Measurements from ENCODE around the gene VOPP1.

VOPP1 gene

DNA sequence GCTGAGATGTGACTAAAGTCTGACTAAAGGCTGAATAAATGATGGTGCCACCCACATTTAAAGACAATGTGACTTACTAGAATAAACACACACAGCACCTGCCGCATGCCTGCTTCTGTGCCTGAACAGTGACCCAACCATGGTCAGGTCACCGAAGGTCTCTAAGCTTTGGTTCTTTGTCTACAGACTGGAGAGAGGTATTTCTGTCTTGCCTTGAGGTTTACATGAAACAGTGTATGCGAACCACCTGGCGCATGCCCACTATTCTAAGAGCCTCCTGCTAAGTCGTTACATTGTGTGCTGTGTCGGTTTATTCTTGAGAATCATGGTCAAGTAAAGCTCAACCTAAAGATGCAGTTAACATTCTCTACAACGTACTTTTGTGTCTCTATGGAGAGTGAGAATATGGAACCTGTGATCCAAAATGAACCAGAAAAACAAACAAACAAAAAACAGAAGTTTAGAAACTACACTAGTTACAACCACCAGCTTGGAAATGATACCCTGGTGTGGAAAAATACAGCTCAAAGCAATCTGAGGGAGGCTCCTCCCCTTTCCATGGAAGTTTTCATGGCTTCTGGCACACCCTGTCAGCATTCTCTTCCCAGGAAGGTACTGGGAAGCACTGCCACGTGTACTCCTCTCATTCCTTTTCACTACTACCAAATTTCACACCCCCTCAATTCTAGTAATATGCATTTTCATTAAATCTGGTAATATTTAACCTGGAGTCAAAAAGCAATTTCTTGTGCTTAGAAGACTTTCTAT lies 40.0 kb downstream of the VOPP1 start:
- DNase-seq (ENCODE audit: low read depth in 2 of 2) = no peak

DNA sequence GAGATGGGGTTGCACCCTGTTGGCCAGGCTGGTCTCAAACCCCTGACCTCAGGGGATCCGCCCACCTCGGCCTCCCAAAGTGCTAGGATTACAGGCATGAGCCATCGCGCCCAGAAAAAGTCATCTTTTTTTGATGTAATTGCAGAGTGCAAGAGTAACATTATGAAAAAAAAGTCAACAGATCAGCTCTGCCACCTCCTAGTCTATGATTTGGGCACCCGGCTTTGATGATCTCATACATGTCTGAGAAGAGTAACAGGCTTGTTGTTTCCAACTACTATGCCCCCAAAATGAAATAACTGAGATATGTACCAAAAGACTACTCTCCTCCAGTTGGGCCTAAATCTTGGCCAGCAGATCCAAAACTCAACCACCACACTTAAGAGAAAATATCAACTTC lies 40.8 kb downstream of the VOPP1 start:
- no peak for DNase-seq (ENCODE audit: low read depth in 2 of 2)

DNA sequence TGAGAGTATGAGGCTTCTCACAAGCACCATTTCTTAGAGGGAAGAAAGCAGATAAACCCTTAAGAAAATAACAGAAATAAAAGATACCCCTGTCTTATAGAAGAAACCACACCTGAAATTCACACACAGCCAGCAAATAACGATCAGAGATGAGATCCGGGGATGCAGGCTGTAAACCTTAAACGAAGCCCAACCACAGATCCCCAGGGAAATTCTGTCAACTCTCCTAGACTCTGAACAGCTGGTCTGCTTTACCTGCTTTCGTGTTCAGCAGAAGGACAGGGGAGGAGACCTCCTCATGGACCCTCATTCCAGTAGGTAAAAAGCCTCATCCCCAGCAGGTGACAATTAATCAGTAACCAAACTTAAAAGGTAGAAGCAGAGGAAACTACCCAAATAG lies 45.0 kb downstream of the VOPP1 start:
- DNase-seq (ENCODE audit: low read depth in 2 of 2) = no peak

DNA sequence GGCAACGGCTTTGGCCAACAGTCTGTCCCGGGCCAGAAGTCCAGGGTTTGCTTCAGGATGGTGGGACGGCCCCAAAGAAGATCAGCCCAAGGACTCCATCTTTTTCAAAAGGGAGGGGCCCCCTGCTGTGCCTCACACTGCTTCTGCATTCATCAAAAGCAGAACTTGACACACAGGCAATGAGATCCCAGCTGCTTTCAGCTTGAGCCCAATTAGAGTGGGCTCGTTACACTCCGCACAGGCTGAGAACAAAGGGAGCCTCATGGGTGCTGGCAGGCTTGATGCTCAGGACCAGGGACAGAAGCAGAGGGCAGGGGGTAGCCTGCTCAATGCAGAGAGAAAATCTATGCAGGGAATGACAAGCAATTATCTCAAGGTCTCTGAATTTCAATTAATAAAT lies 45.5 kb downstream of the VOPP1 start:
- DNase-seq (ENCODE audit: low read depth in 2 of 2) = no peak

DNA sequence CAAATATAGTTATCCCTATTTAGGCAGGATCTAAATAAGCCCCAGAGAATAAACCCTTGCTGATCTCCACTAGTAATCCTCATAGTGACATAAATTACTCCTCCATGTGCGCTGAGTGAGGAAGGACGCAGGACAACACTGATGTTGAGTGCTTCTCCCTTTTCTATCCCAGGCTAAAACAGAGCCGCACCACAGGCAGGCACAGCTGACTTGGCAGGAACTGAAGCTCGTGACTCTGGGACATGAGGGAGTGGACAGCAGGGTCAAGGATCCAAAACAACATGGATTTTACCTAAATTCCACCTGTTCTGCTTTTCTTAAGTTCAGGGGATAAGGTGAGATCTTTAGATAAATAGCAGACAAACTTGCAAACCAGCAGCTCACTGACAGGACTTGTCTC lies 46.0 kb downstream of the VOPP1 start:
- DNase-seq (ENCODE audit: low read depth in 2 of 2) = no peak

GRCh38 chr7:55524558-55525310 lies 47.6 kb downstream of the VOPP1 start:
- no peak for DNase-seq (ENCODE audit: low read depth in 2 of 2)

DNA sequence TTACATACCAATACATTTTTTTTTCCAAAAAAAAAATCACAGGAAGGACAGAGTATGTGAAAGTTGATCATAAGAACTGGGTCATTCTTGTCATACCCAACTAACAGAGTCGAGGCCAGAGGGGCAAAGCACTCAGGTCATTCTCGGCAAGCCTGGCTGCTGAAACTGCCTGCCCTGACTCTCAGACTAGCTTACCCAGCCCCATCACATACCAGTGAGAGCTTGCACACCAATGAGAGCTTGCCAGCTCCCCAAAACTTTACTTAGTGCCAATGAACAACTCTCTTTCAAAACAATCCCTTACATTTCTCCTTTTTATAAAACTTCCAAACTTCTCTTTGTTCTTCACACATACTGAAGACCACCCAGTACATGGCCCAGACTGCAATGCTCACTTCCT lies 48.9 kb downstream of the VOPP1 start:
- DNase-seq (ENCODE audit: low read depth in 2 of 2) = no peak

DNA sequence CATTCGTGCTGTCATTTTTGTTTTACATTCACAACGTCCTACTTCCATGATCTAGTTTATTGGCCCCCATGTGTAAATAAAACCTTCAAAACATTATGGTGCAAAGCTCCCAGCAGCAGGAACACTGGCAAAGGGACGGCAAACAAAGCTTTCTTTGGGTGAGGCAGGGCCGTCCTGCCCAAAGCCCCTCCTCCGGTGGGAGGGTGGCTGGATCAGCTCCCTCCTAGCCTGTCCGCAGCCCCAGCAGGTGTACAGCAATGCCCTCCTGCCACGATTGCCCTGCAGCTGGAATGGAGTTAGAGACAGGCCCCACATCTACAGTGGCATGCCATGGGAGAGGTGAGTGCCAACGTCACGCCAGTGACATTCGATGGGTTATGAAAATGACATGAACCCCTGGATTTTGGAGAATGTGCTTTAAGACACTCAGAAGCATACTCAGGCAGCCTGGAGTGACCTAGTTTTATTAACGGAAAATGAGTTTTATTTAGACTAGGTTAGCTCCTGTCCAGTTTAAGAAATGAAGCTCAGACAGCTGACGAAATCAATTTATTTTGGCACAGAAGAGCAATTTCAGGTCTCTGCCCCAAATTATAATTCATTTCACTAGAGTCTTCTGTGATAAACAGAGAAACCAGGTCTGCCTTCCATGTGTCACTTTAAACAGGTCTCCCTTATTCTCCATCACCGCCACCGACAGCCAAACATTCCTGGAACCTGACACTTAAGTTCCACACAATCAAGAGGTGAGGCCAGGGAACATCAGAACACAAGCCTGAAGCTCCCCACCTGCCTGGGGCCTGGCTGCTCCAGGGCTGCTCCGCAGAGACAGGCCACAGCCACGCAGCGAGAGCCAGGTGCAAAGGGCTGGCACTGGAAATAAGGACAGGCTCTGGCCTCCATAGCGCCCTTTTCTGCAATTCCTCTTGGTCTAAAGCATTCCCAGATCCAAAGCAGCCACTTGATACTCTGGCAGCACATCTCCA lies 50.1 kb downstream of the VOPP1 start:
- no peak for DNase-seq (ENCODE audit: low read depth in 2 of 2)

DNA sequence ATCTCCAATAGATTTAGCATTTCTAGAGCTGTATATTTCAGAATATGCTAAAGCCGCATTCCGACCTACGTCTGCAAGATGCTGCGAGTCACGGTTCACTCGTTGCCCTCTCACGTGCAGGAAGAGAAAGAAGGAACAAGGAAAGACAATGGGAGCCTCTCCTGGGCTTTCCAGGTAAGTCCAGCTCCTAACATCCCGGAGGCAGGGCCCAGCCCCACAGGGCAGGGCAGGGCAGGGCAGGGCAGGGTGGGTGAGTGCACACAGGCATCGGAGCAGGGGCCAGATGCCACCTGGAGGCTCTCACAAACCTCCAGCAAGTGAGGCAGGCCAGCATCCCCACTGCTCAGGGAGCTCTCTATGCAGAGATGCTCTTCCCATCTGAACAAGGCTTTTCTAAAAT lies 50.8 kb downstream of the VOPP1 start:
- no peak for DNase-seq (ENCODE audit: low read depth in 2 of 2)

DNA sequence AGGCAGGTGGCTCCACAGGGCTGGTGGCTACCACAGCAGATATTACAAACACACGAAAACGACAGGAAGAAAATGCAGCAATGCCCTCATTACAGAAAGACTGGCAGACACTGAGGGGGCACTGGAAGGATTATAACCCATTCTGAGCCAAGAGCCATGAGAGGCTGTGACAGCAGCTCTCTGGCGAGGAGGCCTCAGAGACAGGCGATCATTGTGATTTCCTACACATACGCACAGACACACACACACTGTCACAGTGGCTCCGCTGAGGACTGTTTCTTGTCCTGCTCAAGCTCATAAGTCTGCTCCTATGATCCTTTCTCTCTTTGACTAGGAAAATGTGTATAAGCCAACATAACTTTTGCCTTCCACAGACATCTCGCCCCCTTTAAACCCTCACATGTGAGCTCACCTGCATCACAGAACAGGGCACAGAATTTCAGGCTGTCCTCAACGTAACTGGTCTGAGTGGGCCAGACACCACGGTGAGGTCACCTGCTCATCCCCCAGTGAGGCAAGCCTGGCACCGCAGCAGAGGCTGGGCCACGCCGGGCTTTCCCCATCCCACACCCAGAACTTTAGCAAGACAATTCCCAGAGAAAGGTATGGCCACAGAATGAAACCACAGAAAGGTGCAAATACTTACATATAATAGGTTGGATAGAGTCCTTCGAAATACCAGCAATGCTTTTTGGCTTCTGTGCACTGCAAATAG lies 51.7 kb downstream of the VOPP1 start:
- no peak for DNase-seq (ENCODE audit: low read depth in 2 of 2)

DNA sequence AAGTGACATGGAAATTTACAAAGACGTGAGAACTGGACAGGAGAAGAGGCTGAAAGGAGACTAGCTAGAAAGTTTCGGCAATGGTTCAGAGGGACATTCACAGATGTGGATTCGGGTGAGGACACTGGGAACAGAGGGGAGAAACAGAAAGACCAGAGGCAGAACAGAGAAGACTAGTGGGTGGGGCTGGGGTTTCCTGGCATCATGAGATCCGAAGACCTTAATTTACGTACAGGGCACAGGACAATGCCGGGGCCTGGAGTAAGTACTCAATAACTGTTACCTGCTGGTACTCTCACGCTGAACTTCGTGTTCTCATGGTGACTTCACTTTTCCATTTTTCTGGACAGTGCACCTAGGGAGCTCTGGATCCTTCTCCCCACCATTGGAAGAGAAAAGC lies 53.5 kb downstream of the VOPP1 start:
- no peak for DNase-seq (ENCODE audit: low read depth in 2 of 2)

GRCh38 chr7:55517936-55518689 lies 54.2 kb downstream of the VOPP1 start:
- no peak for DNase-seq (ENCODE audit: low read depth in 2 of 2)

DNA sequence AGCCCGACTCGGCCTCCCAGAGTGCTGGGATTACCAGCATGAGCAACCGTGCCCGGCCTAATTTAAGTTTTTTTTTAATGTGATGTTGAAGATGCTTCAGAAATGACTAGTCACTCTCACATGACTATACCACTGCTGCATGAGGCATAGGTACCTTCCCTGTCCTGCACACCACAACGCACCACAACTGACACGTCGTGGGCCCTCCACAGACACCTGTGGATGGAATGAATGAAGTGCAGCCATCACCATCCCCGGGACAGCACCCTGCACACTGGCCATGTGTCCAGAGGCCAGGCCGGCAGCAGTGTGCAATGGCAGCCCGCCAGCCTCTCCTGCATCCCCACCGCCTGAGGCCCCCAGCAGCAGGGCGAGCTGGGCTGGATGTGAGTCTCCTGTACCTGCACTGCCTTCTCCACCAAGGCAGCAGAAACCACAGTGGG lies 55.1 kb downstream of the VOPP1 start:
- DNase-seq (ENCODE audit: low read depth in 2 of 2) = no peak

DNA sequence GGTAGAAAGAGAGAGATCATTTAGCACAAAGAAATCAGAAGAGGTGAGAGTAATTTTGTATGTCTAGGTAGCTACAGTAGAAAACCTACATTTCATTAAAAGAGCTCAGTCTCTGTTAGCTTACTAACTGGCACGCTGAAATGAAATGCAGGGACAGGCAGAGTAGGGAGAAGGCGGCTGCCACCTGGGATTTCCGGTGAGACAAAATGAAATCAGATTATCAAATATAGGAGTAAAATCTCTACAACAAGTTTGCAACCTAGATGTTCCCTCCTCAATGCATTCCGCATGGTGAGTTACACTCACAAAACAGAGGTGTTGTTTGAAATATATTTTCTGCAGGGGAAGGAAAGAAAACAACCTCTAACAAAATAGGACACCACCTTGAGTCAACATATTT lies 55.9 kb downstream of the VOPP1 start:
- no peak for DNase-seq (ENCODE audit: low read depth in 2 of 2)

- no peak for DNase-seq (ENCODE audit: low read depth in 2 of 2)
These were observed 56.6 kb downstream of the VOPP1 start for GRCh38 chr7:55515569-55516279.

DNA sequence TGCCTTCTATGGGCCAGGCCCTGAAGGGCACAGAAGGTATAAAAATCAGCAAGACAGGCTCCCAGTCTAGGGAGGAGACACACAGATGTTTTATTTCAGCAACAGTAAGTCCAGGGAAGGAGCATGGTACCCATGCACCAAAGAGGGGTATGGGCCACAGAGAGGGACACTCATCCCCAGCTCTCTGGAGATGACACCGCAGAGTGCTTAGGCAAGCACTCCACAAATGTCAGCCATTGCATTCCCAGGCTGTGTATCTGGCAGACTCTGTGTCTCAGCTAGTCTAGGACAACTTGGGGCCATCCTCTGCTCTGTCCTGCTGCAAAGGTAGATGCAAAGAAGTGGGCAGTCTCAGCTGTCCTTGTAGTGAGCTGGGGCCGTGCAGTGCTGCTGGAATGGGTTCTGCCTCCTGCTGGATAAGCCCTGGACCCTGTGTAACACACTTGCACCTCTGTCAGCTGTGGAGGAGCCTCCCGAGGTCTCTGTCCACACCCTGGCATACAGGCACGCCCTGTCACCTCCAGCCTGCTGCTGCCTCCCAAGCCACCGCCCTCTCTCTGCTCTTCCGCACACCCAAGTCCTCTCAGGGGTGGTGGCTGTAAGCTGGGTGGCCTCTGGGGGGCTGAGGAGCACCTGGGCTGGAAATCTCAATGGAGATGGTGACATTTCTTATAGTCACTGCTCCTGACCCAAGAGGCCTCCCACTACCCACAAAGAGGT lies 57.6 kb downstream of the VOPP1 start:
- no peak for DNase-seq (ENCODE audit: low read depth in 2 of 2)

DNA sequence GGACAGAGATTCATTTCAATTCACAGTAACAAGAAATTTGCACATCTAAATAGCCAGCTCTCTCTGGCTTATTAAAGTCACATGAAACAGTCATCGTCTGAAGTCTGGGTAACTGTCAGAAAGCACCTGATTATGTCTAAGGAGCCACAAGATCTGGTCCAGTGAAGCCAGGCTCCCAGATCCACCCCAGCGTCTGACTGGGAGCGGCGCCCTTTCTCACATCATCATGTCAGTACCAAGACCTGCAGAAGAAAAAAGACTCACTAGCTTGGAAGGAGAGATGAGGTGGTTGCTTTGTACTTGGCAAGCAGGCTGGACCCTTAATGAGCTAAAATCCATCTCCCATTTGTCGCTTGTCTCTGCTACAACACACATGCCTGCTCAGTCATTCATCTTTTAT lies 58.4 kb downstream of the VOPP1 start:
- DNase-seq (ENCODE audit: low read depth in 2 of 2) = no peak

GRCh38 chr7:55512635-55513191 lies 59.6 kb downstream of the VOPP1 start:
- DNase-seq (ENCODE audit: low read depth in 2 of 2) = no peak

DNA sequence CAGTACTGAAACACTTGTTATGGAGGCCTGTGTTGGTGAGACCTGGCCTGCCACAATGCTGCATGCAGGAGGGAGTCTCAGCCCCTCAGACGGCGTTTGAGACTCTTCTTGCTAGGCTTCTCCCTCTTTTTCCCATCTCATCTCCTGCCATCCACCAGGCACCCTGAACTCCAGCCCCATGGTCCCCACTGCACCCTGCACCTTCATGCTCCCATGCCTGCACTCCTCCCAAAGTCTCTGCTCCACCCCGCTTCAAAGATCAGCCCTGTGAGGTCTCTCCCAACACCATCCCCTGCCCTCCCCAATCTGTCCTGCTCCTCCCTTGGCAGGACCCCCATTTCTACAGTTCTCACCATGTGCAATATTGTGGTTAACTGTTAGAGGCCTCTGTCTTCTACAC lies 61.7 kb downstream of the VOPP1 start:
- DNase-seq (ENCODE audit: low read depth in 2 of 2) = no peak
